ENCODE data around the gene KLHDC10. TPM values are rescaled to one million over a fixed set of nuclear protein-coding genes. Genes with fewer than 3 reads are reported as not detected.

Gene KLHDC10
- total and polyA plus RNA-seq, 2 donors from 2014 or later, result 15.7 to 38.9 TPM

DNA sequence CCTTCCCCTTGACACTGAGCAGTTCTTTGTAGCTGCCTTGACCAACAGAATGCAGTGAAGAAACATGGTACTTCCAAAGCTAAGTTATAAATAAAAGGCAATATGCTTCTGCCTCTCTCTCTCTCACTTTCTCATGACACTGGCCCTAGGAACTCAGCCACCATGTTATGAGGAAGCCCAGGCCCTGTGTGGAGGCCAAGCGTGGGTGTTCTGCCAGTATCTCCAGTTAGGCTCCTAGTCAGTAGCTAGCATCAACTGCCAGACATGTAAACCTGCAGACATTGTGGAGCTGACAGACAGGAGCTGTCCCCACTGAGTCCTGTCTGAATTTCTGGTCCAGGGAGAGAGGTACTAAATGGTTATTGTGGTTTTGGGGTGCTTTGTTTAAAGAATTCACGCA is 89.7 kb downstream of the KLHDC10 start:
- Histone ChIP-seq H3K36me3 (ENCODE audit: control insufficient read depth in 2 of 3, insufficient read depth in 3 of 3, low read length in 3 of 3) (peaks cover 4 to 22% (median 20%) of the 10 kb centered on the region in 3 donors), H3K27me3 (ENCODE audit: control insufficient read depth, insufficient read depth, low read length) (no peaks in the 10 kb centered on the region), H3K4me1 (ENCODE audit: control insufficient read depth in 2 of 3, insufficient read depth in 2 of 3, low read depth in 1 of 3, low read length in 3 of 3) (no peaks in the 10 kb centered on the region), H3K4me3 (ENCODE audit: low read length in 3 of 3) (no peak overlapping the region), H3K9me3 (ENCODE audit: control insufficient read depth in 2 of 3, insufficient read depth in 1 of 3, low read length in 3 of 3) (no peaks in the 10 kb centered on the region), H3K27ac (ENCODE audit: low read depth in 2 of 2, low read length in 2 of 2) (no peak overlapping the region), H3K9ac (ENCODE audit: low read length in 3 of 3) (no peak overlapping the region)
- TF ChIP-seq, protein P1, sequence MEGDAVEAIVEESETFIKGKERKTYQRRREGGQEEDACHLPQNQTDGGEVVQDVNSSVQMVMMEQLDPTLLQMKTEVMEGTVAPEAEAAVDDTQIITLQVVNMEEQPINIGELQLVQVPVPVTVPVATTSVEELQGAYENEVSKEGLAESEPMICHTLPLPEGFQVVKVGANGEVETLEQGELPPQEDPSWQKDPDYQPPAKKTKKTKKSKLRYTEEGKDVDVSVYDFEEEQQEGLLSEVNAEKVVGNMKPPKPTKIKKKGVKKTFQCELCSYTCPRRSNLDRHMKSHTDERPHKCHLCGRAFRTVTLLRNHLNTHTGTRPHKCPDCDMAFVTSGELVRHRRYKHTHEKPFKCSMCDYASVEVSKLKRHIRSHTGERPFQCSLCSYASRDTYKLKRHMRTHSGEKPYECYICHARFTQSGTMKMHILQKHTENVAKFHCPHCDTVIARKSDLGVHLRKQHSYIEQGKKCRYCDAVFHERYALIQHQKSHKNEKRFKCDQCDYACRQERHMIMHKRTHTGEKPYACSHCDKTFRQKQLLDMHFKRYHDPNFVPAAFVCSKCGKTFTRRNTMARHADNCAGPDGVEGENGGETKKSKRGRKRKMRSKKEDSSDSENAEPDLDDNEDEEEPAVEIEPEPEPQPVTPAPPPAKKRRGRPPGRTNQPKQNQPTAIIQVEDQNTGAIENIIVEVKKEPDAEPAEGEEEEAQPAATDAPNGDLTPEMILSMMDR (IDR thresholded peaks at IDR 0.05; ENCODE audit: borderline replicate concordance, extremely low read depth, insufficient read depth), result no peak
- FAIRE-seq (no peak), DNase-seq (no peak)
- intact Hi-C loops (cut with DNase I), result no loop called here

DNA sequence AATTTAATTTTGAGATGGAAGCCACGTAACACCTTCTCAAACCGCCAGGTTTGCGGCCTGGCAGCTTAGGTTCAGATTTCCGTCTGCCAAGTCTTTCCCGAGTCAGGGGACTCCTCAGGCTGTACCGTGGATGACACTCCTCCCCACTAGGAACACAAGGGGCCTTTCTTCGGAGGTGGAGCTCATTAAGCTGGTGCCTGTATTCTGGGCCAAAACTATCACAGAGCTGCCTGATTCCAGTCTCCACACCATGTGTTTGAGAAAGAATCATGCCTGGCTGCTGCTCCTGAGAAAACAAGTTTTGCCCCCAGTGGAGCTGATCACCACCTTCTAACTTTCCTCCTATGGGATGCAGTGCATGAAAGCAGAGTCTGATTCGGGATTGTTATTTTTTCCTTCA is 90.1 kb downstream of the KLHDC10 start:
- H3K27me3 ChIP-seq (ENCODE audit: control insufficient read depth, insufficient read depth, low read length), result no peaks in the 10 kb centered on the region
- FAIRE-seq, result no peak
- TF ChIP-seq, protein P1 (IDR thresholded peaks at IDR 0.05; ENCODE audit: borderline replicate concordance, extremely low read depth, insufficient read depth), result no peak
- H3K9ac ChIP-seq (ENCODE audit: low read length in 3 of 3), result no peak overlapping the region
- intact Hi-C loops (cut with DNase I), result no loop called here
- no peak overlapping the region for H3K27ac ChIP-seq (ENCODE audit: low read depth in 2 of 2, low read length in 2 of 2)
- peaks cover 4 to 22% (median 22%) of the 10 kb centered on the region in 3 donors for H3K36me3 ChIP-seq (ENCODE audit: control insufficient read depth in 2 of 3, insufficient read depth in 3 of 3, low read length in 3 of 3)
- DNase-seq, result no peak
- H3K9me3 ChIP-seq (ENCODE audit: control insufficient read depth in 2 of 3, insufficient read depth in 1 of 3, low read length in 3 of 3), result no peaks in the 10 kb centered on the region
- no peak overlapping the region for H3K4me3 ChIP-seq (ENCODE audit: low read length in 3 of 3)
- no peaks in the 10 kb centered on the region for H3K4me1 ChIP-seq (ENCODE audit: control insufficient read depth in 2 of 3, insufficient read depth in 2 of 3, low read depth in 1 of 3, low read length in 3 of 3)

DNA sequence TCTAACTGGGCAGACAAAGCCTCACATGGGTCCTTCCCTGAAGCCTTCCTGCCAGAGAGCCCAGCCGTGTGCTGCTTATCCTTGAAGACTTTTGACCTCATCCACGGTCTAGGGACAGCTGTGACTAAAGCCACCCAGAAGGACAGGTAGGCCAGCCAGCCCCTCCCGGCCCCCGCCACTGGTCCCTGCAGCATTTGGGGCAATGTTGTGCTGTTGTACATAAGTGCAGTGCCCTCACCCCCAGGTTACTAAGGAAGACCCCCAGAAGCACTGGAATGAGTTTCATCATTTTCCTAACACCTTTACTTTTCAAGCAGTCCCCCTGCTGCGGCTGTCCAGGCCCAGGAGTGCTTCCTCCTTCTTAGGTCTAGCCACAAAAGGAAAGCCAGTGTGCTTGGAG is 91.9 kb downstream of the KLHDC10 start:
- Histone ChIP-seq H3K4me1 (ENCODE audit: control insufficient read depth in 2 of 3, insufficient read depth in 2 of 3, low read depth in 1 of 3, low read length in 3 of 3) (no peaks in the 10 kb centered on the region), H3K9ac (ENCODE audit: low read length in 3 of 3) (no peak overlapping the region), H3K27me3 (ENCODE audit: control insufficient read depth, insufficient read depth, low read length) (no peaks in the 10 kb centered on the region), H3K27ac (ENCODE audit: low read depth in 2 of 2, low read length in 2 of 2) (no peak overlapping the region), H3K9me3 (ENCODE audit: control insufficient read depth in 2 of 3, insufficient read depth in 1 of 3, low read length in 3 of 3) (no peaks in the 10 kb centered on the region), H3K36me3 (ENCODE audit: control insufficient read depth in 2 of 3, insufficient read depth in 3 of 3, low read length in 3 of 3) (peaks cover 4 to 22% (median 22%) of the 10 kb centered on the region in 3 donors), H3K4me3 (ENCODE audit: low read length in 3 of 3) (no peak overlapping the region)
- FAIRE-seq, result no peak
- no peak for DNase-seq
- TF ChIP-seq, protein P1 (IDR thresholded peaks at IDR 0.05; ENCODE audit: borderline replicate concordance, extremely low read depth, insufficient read depth), result no peak
- intact Hi-C loops (cut with DNase I), result no loop called here

Measured in kidney (tissue), 14 donors.